Measurements from ENCODE around the gene CISTR. TPM values are rescaled to one million over a fixed set of nuclear protein-coding genes. Genes with fewer than 3 reads are reported as not detected.

CISTR gene
- total RNA-seq, 6 experiments from 2014 or later, result not detected

DNA sequence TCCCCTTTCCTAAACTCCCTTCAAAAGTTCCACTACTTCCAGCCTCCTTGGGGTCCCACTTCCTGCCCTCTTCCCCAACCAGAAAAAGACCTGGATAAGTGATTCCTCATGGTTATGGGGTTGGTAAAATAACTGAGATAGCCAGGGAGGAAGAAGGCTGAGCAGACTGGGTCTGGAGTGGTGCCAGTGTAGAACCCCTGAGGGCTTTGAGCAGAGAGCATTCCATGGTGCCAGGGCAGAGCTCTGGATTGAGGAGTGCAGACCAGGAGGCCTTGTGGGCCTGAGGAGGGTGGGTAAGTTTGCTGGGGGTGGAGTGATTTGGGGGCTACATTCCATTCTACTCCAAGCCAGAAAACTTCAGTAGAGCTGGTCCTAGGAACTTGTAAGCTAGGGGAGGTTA lies 9.5 kb upstream of the CISTR start:
- DNase-seq, result no peak
- Histone ChIP-seq H3K4me1 (no peaks in the 10 kb centered on the region), H3K27me3 (no peaks in the 10 kb centered on the region), H3K27ac (no peak overlapping the region), H3K36me3 (no peaks in the 10 kb centered on the region), H3K4me3 (no peak overlapping the region), H3K9me3 (no peaks in the 10 kb centered on the region)
- no peak for ATAC-seq
- intact Hi-C loops (cut with DNase I), result no loop called here
- TF ChIP-seq, protein P1, sequence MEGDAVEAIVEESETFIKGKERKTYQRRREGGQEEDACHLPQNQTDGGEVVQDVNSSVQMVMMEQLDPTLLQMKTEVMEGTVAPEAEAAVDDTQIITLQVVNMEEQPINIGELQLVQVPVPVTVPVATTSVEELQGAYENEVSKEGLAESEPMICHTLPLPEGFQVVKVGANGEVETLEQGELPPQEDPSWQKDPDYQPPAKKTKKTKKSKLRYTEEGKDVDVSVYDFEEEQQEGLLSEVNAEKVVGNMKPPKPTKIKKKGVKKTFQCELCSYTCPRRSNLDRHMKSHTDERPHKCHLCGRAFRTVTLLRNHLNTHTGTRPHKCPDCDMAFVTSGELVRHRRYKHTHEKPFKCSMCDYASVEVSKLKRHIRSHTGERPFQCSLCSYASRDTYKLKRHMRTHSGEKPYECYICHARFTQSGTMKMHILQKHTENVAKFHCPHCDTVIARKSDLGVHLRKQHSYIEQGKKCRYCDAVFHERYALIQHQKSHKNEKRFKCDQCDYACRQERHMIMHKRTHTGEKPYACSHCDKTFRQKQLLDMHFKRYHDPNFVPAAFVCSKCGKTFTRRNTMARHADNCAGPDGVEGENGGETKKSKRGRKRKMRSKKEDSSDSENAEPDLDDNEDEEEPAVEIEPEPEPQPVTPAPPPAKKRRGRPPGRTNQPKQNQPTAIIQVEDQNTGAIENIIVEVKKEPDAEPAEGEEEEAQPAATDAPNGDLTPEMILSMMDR (IDR thresholded peaks at IDR 0.05), result no peak
- TF ChIP-seq POLR2A (IDR thresholded peaks at IDR 0.05), result no peak

DNA sequence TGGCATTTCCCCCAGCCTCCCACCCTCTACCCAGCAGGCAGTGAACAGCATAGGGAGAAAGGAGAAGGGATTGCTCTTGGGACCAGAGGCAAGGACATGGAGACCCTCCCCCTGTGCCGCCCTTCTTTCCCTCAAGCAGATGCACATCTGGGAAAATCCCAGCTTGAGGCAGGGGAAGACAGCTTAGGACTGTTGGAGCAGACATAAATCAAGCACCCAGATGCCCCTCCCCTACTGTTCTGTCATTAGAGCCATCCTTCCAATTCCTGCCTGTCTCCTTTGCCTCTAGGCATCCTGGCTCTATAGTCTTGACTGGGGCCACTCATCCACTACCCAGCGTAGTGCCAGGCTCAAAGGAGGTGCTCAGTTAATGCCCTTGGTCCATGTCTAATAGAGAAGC lies 7.5 kb upstream of the CISTR start:
- TF ChIP-seq POLR2A (IDR thresholded peaks at IDR 0.05), result no peak
- TF ChIP-seq, protein P1 (IDR thresholded peaks at IDR 0.05), result no peak
- H3K36me3 ChIP-seq, result no peaks in the 10 kb centered on the region
- no peaks in the 10 kb centered on the region for H3K4me1 ChIP-seq
- DNase-seq (no peak), ATAC-seq (no peak)
- intact Hi-C loops (cut with DNase I), result no loop called here
- no peak overlapping the region for H3K27ac ChIP-seq
- H3K4me3 ChIP-seq, result no peak overlapping the region
- H3K27me3 ChIP-seq, result no peaks in the 10 kb centered on the region
- 60% methylated on average over 1 of the region's 2 CpGs for WGBS (ENCODE audit: insufficient coverage, low coverage, low lambda C conversion rate, missing lambda C conversion rate)
- no peaks in the 10 kb centered on the region for H3K9me3 ChIP-seq

DNA sequence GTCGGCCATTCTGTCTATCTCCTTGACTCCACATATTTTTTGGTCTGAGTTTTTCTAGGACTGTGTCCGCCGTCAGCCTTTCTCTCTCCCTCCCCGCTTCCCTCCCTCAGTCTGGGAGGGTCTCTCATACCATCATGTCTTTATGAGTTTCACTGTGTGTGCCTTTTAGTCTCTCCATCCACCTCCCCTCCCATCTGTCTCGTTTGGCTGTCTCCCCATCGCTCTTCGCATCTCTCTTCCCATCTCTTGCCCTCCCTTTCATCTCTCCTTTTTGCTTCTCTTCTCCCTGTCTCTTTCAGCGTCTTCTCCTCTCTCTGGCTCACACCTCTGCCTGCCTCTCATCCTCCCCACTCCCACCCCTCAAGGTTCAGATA lies 6.9 kb upstream of the CISTR start:
- 38% methylated on average over 8 of the region's 8 CpGs for WGBS (ENCODE audit: insufficient coverage, low coverage, low lambda C conversion rate, missing lambda C conversion rate)
- Histone ChIP-seq H3K4me1 (no peaks in the 10 kb centered on the region), H3K27ac (no peak overlapping the region), H3K36me3 (no peaks in the 10 kb centered on the region), H3K27me3 (no peaks in the 10 kb centered on the region), H3K9me3 (no peaks in the 10 kb centered on the region), H3K4me3 (no peak overlapping the region)
- intact Hi-C loops (cut with DNase I), result no loop called here
- no peak for ATAC-seq
- no peak for DNase-seq
- TF ChIP-seq, protein P1 (IDR thresholded peaks at IDR 0.05), result no peak
- TF ChIP-seq POLR2A (IDR thresholded peaks at IDR 0.05), result no peak

DNA sequence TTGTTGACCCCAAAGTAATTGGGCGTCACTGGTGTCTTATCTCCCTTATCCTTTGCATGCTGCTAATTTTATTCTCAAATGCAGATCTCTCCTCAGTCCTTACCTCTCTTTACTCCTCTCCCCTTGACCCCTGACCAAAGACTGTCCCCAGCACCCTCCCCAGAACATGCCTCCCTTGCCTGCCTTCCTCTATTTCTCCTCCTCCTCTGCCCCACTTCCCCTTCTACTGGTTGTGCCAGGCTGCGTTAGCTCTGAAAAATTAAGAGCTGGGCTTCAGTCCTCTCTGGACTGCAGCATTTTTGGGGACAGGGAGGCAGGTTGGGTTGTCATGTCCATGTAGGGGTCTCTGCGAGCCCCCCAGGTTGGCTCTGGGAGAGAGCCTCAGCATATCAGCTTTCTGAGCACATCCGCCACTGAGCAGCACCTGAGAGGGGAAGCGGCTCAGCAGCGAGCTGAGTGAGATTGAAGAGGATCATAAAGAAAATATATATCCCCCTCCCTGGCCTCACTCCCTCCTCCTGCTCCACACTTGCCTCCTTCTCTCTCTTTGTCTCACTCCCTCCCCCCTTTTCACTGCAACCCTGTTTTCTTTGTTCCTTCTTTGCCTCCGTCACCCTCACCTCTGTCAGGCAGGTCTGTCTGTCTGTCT lies 6.4 kb upstream of the CISTR start:
- ATAC-seq, result no peak
- intact Hi-C loops (cut with DNase I), result no loop called here
- WGBS (ENCODE audit: insufficient coverage, low coverage, low lambda C conversion rate, missing lambda C conversion rate), result 37% methylated on average over 3 of the region's 7 CpGs
- no peaks in the 10 kb centered on the region for H3K9me3 ChIP-seq
- H3K4me3 ChIP-seq, result no peak overlapping the region
- TF ChIP-seq POLR2A (IDR thresholded peaks at IDR 0.05), result no peak
- TF ChIP-seq, protein P1 (IDR thresholded peaks at IDR 0.05), result no peak
- no peaks in the 10 kb centered on the region for H3K4me1 ChIP-seq
- H3K27ac ChIP-seq, result no peak overlapping the region
- H3K36me3 ChIP-seq, result no peaks in the 10 kb centered on the region
- no peaks in the 10 kb centered on the region for H3K27me3 ChIP-seq
- DNase-seq, result no peak
